Progenitor cell of endocrine pancreas (in vitro differentiated cells): ENCODE data around the gene SSNA1. TPM values are rescaled to one million over a fixed set of nuclear protein-coding genes. Genes with fewer than 3 reads are reported as not detected.

Experiments
- DNase-seq: peaks from one replicate; pipeline ENCODE4 v3.0.0; 2021; ENCODE audit warnings: low spot score; ENCODE audit not compliant: unreplicated experiment
- H3K27ac Mint-ChIP-seq: 2 replicates; pipeline ENCODE4 v1.8.0; 2021; ENCODE audit warnings: mild to moderate bottlenecking, moderate library complexity, mixed read lengths
- H3K27me3 Mint-ChIP-seq: 2 replicates; pipeline ENCODE4 v1.8.0; 2021; ENCODE audit warnings: mixed read lengths
- H3K36me3 Mint-ChIP-seq: 2 replicates; pipeline ENCODE4 v1.8.0; 2022; ENCODE audit warnings: mixed read lengths; ENCODE audit not compliant: insufficient read depth
- H3K4me1 Mint-ChIP-seq: 2 replicates; pipeline ENCODE4 v1.8.0; 2021; ENCODE audit warnings: low read depth, mixed read lengths
- H3K4me3 Mint-ChIP-seq: 2 replicates; pipeline ENCODE4 v1.8.0; 2021; ENCODE audit warnings: low read depth, mild to moderate bottlenecking, moderate library complexity, mixed read lengths
- H3K9me3 Mint-ChIP-seq: 2 replicates; pipeline ENCODE4 v1.8.0; 2021; ENCODE audit warnings: low read depth, mixed read lengths
- CTCF ChIP-seq: fragments of 200-600 bp; sonication (generic); IDR thresholded peaks from one replicate; pipeline ENCODE4 v1.5.0; 2021; ENCODE audit warnings: antibody characterized with exemption, mild to moderate bottlenecking; ENCODE audit not compliant: unreplicated experiment
- total RNA-seq: library from RNA; stranded (reverse); gene quantifications from 2 replicates; pipeline ENCODE4 v1.2.1, GENCODE V29; 2021

Gene SSNA1
- total RNA-seq, 1 donor from 2014 or later = 52.5 TPM

- H3K4me3 Mint-ChIP-seq = no peak overlapping the region
- H3K27ac Mint-ChIP-seq = no peak overlapping the region
- TF ChIP-seq CTCF = no peak
- no peaks in the 10 kb centered on the region for H3K4me1 Mint-ChIP-seq
- no peaks in the 10 kb centered on the region for H3K36me3 Mint-ChIP-seq
- DNase-seq = no peak
- peaks cover 68% of the 10 kb centered on the region for H3K27me3 Mint-ChIP-seq
- no peaks in the 10 kb centered on the region for H3K9me3 Mint-ChIP-seq
Measured at GRCh38 chr9:137141050-137141810, 47.2 kb upstream of the SSNA1 start.

- DNase-seq = no peak
- H3K9me3 Mint-ChIP-seq = no peaks in the 10 kb centered on the region
- H3K36me3 Mint-ChIP-seq = no peaks in the 10 kb centered on the region
- no peaks in the 10 kb centered on the region for H3K4me1 Mint-ChIP-seq
- no peak overlapping the region for H3K27ac Mint-ChIP-seq
- no peak for TF ChIP-seq CTCF
- H3K27me3 Mint-ChIP-seq = peaks cover 66% of the 10 kb centered on the region
- H3K4me3 Mint-ChIP-seq = no peak overlapping the region
Measured at GRCh38 chr9:137141976-137142936, 46.2 kb upstream of the SSNA1 start.

GRCh38 chr9:137143459-137143858 is 45.0 kb upstream of the SSNA1 start:
- H3K36me3 Mint-ChIP-seq = no peaks in the 10 kb centered on the region
- no peak overlapping the region for H3K27ac Mint-ChIP-seq
- no peak for TF ChIP-seq CTCF
- no peaks in the 10 kb centered on the region for H3K4me1 Mint-ChIP-seq
- H3K27me3 Mint-ChIP-seq = peaks cover 61% of the 10 kb centered on the region
- no peaks in the 10 kb centered on the region for H3K9me3 Mint-ChIP-seq
- H3K4me3 Mint-ChIP-seq = no peak overlapping the region
- no peak for DNase-seq

- Mint-ChIP-seq H3K9me3 (no peaks in the 10 kb centered on the region), H3K27ac (no peak overlapping the region), H3K36me3 (no peaks in the 10 kb centered on the region), H3K27me3 (peaks cover 55% of the 10 kb centered on the region), H3K4me1 (no peaks in the 10 kb centered on the region), H3K4me3 (no peak overlapping the region)
- DNase-seq = no peak
- no peak for TF ChIP-seq CTCF
Measured at GRCh38 chr9:137145731-137146526, 42.5 kb upstream of the SSNA1 start.

GRCh38 chr9:137146527-137146918 is 42.0 kb upstream of the SSNA1 start:
- Mint-ChIP-seq H3K27ac (no peak overlapping the region), H3K27me3 (peaks cover 49% of the 10 kb centered on the region), H3K36me3 (no peaks in the 10 kb centered on the region), H3K4me3 (no peak overlapping the region), H3K4me1 (no peaks in the 10 kb centered on the region), H3K9me3 (no peaks in the 10 kb centered on the region)
- no peak for DNase-seq
- no peak for TF ChIP-seq CTCF
